HAP-1 (cell line): ENCODE results near the gene CUX1.
"Not testable (repeated sequence)": the region's sequence is repeated elsewhere in the genome, so short reads cannot be mapped to it uniquely, and the experiment has no call there.

Source experiments
- DNase-seq, 2 experiments: peaks; one replicate each; pipeline ENCODE4 v3.0.0-alpha.2; 2016 to 2020; ENCODE audit warnings: low spot score in 2 of 2
- H3K27me3 ChIP-seq: fragments of 250-450 bp; sonication (Bioruptor Pico); 2 replicates; pipeline ENCODE4 v1.5.1; 2020; ENCODE audit warnings: low read depth, mild to moderate bottlenecking, moderate library complexity
- H3K36me3 ChIP-seq: fragments of 250-450 bp; sonication (Bioruptor Pico); replicated peaks from 2 replicates; pipeline ENCODE4 v1.5.1; 2020; ENCODE audit warnings: mild to moderate bottlenecking
- H3K4me1 ChIP-seq: fragments of 250-450 bp; sonication (Bioruptor Pico); 2 replicates; pipeline ENCODE4 v1.5.1; 2020; ENCODE audit warnings: mild to moderate bottlenecking
- H3K4me3 ChIP-seq: fragments of 250-450 bp; sonication (Bioruptor Pico); 2 replicates; pipeline ENCODE4 v1.5.1; 2020; ENCODE audit warnings: mild to moderate bottlenecking, moderate library complexity
- H3K9me3 ChIP-seq: fragments of 250-450 bp; sonication (Bioruptor Pico); 2 replicates; pipeline ENCODE4 v1.5.1; 2020; ENCODE audit warnings: mild to moderate bottlenecking, moderate library complexity
- in situ Hi-C: fragments of 300-500 bp; cut with MboI; formaldehyde crosslinking; loops from 3 replicates; pipeline ENCODE4 v1.14.3; 2020; ENCODE audit warnings: low sequenced_read_pairs, inconsistent platforms, mixed read lengths

CUX1 gene

DNA sequence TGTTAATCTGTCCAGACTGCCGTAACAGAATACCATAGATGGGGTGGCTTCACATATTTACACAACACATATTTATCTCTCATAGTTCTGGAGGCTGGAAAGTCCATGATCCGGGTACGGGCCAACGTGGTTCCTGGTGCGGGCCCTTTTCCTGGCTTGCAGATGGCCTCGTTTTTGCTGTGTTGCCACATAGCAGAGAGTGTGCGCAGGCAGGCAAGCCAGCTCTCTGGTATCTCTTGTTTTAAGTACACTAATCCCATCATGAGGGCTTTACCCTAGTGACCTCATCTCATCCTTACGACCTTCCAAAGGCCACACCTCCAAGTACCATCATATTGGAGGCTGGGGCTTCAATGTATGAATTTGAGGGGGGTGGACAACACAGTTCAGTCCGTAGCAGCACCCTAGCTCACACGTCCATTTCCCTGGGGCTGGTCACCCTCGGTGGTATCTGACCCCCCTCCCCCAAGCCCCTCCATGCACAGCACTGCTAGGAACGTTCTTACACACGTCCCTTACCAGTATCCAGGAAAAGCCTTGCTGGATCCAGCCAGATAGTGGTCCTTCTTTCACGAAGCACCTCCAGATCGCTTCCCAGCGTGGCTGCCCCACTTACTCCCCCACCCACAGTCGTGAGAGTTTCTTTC is 21.5 kb downstream of the CUX1 start:
- Histone ChIP-seq H3K9me3 (peaks cover 6% of the 10 kb centered on the region; the same call in 1 of the 2 replicates), H3K4me3 (no peak overlapping the region), H3K36me3 (no peaks in the 10 kb centered on the region), H3K4me1 (no peaks in the 10 kb centered on the region), H3K27me3 (no peaks in the 10 kb centered on the region)
- DNase-seq = no peak
- in situ Hi-C loops = no loop called here

DNA sequence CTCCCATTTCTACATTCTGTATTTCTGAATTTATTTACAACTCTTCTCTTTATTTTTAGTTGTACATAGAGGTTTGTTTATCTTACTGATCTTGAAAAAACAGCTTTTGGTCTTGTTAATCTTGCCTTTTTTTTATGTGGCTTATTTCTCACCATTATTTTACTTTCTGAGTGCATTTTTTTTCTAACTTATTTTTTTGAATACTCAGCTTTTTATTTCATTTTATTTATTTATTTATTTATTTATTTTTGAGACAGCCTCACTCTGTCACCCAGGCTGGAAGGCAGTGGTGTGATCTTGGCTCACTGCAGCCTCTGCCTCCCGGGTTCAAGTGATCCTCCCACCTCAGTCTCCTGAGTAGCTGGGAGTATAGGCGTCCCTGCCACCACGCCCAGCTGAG is 23.9 kb downstream of the CUX1 start:
- Histone ChIP-seq H3K36me3 (no peaks in the 10 kb centered on the region), H3K4me3 (no peak overlapping the region), H3K9me3 (peaks cover 3% of the 10 kb centered on the region; the same call in 1 of the 2 replicates), H3K4me1 (peaks cover 8% of the 10 kb centered on the region), H3K27me3 (no peaks in the 10 kb centered on the region)
- no peak for DNase-seq
- in situ Hi-C loops = no loop called here

DNA sequence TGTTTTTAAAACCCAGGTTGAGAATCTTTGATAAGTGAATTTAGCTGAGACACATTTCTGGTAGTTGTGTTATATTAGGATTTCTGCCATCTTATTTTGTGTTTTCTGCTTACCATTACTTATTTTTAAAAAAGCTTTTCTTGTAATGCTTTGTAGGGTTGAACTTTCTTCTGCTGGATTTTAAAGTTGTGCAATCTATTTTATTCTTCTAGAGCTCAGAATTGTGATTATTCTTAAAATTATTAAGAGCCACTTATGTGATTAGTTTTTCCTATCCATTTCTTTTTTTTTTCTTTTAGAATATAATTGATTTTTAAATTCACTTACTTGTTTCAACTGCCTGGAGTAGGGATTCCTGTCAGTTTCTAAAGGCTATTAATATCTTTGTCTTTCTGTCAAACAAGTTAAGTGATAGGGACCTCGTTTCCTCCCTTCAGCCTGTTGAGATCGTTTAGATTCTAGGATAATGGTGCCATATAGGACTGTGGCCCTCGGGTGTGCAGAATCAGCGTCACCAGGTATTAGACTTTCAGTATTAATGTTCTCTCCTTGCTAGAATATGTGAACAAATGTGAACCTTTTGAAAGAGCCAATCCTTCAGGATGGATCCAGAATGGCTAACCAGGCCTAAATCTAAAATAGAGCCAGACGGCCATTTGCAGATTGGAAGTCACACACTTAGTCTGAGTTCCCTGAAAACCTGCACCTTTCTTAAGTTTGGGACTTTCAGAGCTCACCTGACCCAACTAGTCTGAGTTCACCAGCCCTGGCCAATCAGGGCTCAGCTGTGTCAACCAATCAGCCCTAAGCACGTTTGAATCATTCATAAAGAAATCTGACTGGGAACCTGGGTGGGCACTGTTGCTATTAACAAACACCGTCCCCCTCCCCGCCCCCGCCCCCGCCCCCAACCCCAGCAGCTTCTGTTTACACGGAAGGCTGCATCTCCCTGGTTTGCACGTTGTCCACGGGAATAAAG is 26.2 kb downstream of the CUX1 start:
- in situ Hi-C loops = no loop called here
- peaks cover 8% of the 10 kb centered on the region for H3K4me1 ChIP-seq
- peaks cover 16% of the 10 kb centered on the region for H3K9me3 ChIP-seq
- H3K4me3 ChIP-seq = no peak overlapping the region
- no peak for DNase-seq
- no peaks in the 10 kb centered on the region for H3K27me3 ChIP-seq
- 0 out of 2 replicates have a peak, but pooled peaks cover 3% of the 10 kb centered on the region for H3K36me3 ChIP-seq

DNA sequence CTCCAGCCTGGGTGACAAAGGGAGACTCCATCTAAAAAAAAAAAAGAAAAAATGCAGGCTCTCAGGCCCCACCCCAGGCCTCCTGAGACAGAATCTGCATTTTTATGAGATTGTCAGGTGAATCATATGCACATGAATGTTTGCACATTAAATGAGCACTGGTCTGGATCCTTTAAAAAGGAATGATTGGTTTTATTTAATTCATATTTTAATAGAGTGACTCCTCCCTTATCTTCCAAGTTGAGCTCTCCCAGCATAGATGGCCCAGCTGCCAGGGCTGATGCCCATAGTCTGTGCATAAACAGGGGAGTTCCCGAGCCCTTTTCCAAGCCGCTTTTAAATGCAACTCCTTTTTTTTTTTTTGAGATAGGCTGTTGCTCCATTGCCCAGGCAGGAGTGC is 28.5 kb downstream of the CUX1 start:
- in situ Hi-C loops = no loop called here
- no peaks in the 10 kb centered on the region for H3K27me3 ChIP-seq
- H3K4me1 ChIP-seq = peaks cover 8% of the 10 kb centered on the region
- H3K4me3 ChIP-seq = no peak overlapping the region
- H3K9me3 ChIP-seq = peaks cover 16% of the 10 kb centered on the region
- DNase-seq = peak; percentile 55 to 56
- H3K36me3 ChIP-seq = 0 out of 2 replicates have a peak, but pooled peaks cover 3% of the 10 kb centered on the region

DNA sequence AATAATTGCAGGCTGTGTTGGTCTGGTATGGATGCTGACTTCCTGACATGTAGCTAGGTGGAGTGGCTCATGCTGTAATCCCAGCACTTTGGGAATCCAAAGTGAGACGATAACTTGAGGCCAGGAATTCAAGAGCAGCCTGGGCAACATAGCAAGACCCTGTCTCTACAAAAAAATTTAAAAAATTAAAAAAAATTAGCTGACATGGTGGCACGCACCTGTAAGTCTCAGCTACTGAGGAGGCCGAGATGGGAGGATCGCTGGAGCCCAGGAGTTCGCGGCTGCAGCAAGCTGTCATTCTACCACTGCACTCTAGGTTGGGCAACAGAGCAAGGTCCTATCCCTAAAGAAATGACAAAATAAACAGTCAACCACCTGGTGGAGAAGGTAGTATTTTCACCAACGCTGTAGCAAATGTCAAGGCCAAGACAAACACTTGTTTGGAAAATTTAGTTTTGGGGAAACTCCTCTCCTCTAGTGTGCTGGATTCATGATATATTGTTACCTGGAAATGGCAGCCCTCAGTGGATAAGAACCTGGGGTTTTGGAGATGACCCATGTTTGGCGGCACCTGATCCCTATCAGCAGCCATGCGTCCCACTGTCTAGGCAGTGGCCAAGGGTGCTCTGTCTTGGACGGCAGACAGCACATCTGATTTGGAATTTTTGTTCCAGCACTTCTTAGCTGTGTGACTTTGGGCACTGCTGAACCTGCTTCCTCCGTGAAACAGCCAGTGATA is 29.5 kb downstream of the CUX1 start:
- Histone ChIP-seq H3K9me3 (peaks cover 16% of the 10 kb centered on the region), H3K4me1 (peaks cover 8% of the 10 kb centered on the region), H3K27me3 (no peaks in the 10 kb centered on the region), H3K4me3 (no peak overlapping the region), H3K36me3 (0 out of 2 replicates have a peak, but pooled peaks cover 3% of the 10 kb centered on the region)
- no peak for DNase-seq
- in situ Hi-C loops = no loop called here

DNA sequence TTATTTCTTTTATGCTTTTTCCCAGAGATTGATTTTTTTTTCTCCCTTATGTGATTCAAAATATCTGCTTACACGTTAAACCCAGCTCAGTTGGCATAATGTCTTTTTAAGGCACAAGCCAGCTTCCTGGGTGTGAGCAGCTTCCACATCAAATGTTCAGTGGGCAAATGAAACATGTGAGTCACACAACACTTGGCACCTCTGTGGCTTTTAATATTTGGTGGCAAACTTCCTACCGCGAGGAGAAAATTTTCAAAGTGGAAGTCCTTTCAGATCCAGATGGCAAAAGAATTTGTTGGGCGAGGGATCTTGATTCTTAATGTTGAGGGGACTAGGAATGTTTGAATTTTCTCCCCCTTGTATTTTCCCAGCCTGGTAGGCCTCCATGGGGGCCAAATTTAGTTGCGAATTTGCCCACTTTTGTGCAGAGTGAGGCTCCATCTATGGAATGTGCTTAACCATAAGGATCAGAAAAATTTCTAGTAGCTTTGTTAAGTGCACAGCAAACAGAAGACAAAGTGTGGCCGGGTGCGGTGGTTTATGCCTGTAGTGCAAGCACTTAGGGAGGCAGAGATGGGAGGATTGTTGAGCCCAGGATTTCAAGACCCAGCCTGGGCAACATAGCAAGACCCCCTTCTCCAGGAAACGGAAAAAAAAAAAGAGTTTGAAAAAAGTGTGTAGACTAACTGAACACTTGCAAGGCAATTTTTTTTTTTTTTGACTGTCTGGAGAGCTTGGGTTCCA is 31.0 kb downstream of the CUX1 start:
- Histone ChIP-seq H3K4me1 (peaks cover 8% of the 10 kb centered on the region), H3K9me3 (peaks cover 16% of the 10 kb centered on the region), H3K36me3 (0 out of 2 replicates have a peak, but pooled peaks cover 3% of the 10 kb centered on the region), H3K27me3 (no peaks in the 10 kb centered on the region), H3K4me3 (no peak overlapping the region)
- in situ Hi-C loops = no loop called here
- DNase-seq = no peak

DNA sequence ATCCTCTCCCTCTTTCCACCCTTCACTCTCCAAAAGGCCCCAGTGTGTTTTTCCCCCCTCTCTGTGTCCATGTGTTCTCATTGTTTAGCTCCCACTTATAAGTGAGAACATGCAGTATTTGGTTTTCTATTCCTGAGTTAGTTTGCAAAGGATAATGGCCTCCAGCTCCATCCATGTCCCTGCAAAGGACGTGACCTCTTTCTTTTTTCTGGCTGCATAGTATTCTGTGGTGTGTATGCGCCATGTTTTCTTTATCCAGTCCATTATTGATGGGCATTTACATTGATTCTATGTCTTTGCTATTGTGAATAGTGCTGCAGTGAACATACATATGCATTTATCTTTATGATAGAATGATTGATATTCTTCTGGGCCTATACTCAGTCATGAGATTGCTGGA is 31.9 kb downstream of the CUX1 start:
- H3K27me3 ChIP-seq, H3K36me3 ChIP-seq, in situ Hi-C loops, H3K4me1 ChIP-seq, H3K4me3 ChIP-seq, DNase-seq: not testable (repeated sequence)
- peaks cover 13% of the 10 kb centered on the region for H3K9me3 ChIP-seq

DNA sequence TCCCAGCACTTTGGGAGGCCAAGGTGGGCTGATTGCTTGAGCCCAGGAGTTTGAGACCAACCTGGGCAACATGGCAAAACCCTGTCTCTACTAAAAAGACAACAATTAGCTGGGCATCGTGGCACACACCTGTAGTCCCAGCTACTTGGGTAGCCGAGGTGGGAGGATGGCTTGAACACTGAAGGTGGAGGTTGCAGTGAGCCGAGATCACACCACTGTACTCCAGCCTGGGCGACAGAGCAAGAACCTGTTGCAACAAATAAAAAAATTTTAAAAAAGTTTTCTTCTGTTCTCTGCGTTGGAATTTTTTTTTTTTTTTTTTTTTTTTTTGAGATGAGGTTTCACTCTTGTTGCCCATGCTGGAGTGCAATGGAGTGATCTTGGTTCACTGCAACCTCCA is 34.9 kb downstream of the CUX1 start:
- in situ Hi-C loops, H3K4me3 ChIP-seq, H3K36me3 ChIP-seq, DNase-seq, H3K27me3 ChIP-seq, H3K9me3 ChIP-seq: not testable (repeated sequence)
- H3K4me1 ChIP-seq = peaks cover 10% of the 10 kb centered on the region

DNA sequence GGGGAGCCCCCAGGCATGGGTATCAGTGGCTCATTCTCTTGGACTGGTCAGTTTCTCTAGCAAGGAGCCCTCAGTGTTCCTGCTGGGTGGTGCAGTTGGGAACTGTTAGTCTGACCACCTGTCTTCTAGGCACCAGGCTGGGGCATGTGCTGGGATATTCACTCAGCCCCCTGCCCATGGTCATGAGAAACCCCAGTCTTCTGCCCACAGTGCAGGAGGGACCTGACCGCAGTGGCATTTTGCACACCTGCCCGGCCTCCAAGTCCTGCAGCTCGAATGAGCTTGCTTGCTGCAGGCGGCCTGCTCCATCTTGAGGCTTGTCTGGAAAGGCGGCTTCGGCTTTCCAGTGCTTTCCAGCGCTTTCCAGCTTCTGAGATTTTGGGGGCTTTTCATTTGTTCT is 36.3 kb downstream of the CUX1 start:
- no peaks in the 10 kb centered on the region for H3K27me3 ChIP-seq
- DNase-seq = no peak
- no peaks in the 10 kb centered on the region for H3K36me3 ChIP-seq
- H3K9me3 ChIP-seq = no peaks in the 10 kb centered on the region
- peaks cover 10% of the 10 kb centered on the region for H3K4me1 ChIP-seq
- in situ Hi-C loops = no loop called here
- no peak overlapping the region for H3K4me3 ChIP-seq

DNA sequence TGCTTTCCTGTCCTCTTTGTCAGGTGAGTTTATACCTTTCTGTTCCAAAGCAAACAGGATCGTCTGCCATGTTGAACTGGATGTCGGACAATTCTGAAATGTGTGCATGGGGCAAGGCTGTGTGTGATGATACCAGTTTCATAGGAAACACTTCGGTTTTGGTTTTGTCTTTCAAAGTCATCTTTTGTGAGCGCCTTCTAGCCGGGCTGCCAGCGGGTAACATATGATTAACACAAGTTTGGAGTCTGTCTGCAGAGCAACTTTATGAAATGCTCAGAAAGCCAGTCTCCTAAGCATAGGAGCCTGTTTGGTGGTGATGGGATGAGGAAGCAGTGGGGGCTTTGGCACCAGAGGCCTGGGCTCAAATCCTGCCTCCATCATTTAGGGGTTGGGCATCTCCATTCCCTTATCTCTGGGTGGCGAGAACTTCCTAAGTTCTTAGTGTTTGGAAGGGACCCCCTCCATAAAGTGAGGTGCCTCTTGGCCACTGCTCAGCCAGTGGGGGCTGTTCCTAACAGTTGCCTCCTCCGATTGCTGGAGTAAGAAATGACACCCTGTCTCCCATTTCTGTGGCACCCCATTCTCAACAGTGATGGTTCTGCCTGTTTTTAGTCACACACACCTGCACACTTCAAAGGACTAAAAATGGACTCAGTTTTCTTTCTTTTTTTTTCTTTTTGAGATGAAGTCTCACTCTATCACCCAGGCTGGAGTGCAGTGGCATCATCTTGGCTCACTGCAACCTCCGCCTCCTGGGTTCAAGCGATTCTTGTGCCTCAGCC is 36.8 kb downstream of the CUX1 start:
- H3K27me3 ChIP-seq = no peaks in the 10 kb centered on the region
- no peaks in the 10 kb centered on the region for H3K9me3 ChIP-seq
- H3K4me1 ChIP-seq = peaks cover 10% of the 10 kb centered on the region
- H3K36me3 ChIP-seq = no peaks in the 10 kb centered on the region
- no peak overlapping the region for H3K4me3 ChIP-seq
- in situ Hi-C loops = no loop called here
- no peak for DNase-seq

DNA sequence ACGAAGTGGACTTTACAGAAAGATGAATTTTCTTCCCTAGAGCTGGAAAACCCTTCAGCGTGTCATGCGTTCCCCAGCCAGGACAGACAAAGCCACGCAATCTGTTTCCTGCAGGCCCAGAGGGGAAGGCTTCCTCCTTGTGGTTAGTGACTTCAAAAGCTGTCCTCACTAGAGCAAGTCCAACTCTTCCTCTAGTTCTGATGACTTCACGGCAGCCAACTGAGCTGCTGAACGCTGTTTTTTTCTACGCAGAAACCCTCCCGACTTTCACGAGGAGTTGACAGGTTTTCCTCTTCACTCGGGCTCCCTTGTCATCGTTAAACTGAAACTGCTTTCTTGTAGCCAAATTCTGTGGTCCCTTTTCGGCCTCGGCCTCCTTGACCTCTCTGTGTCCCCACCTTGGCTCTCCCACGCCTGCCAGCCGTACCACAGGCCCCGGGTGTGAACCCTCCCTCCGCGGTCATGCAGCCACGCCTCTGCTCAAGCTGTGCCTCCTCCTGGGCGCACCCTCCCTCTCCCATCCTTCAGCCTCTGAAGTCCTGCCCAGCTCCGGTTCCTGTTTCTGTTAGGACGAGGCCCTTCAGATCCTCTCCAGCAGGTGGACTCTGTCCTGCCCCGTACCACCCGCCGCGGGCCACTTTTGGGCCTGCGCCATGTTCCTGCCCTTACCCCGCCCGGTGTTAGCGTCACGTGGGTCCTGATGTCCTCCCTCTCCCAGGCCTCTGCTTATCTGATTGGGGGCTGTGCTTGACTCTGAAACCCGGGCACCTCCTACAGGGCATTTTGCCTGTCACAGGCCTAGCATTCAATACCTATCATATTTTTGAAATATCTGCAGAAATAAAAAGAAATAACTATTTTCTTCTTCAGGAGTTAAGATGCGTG is 39.3 kb downstream of the CUX1 start:
- H3K27me3 ChIP-seq = no peaks in the 10 kb centered on the region
- no peaks in the 10 kb centered on the region for H3K9me3 ChIP-seq
- H3K4me3 ChIP-seq = peak overlapping the region; percentile 13
- peak; percentile 71 to 91 for DNase-seq
- peaks cover 10% of the 10 kb centered on the region for H3K4me1 ChIP-seq
- in situ Hi-C loops = no loop called here
- H3K36me3 ChIP-seq = no peaks in the 10 kb centered on the region

DNA sequence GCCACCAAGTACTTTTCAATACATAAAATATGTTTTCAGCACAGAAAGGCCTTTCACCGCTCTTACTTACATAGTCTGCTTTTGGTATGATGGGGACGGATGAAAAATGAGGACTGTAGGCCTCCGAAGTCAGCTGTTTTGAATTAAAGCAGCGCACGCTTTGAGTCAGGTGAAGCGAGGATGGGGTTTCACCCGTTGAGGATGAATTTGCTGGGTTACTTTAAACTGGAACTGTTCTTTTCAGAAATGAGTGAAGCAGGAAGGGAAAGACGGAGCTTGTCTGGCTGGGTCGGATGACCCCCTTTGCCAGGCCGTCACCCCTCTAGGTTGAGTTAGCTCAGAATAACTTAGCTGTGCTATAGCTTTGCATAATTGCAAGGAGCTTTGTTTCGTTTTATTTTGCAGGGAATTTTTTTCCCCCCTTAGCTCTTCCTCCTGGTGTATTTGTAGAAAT is 40.0 kb downstream of the CUX1 start:
- Histone ChIP-seq H3K36me3 (no peaks in the 10 kb centered on the region), H3K4me3 (no peak overlapping the region), H3K9me3 (no peaks in the 10 kb centered on the region), H3K4me1 (peaks cover 14% of the 10 kb centered on the region), H3K27me3 (no peaks in the 10 kb centered on the region)
- in situ Hi-C loops = no loop called here
- no peak for DNase-seq
